Thoracic aorta (tissue), 2 donors: ENCODE results near the gene XPNPEP3. TPM values are rescaled to one million over a fixed set of nuclear protein-coding genes. Genes with fewer than 3 reads are reported as not detected.
"Not testable (repeated sequence)": the region's sequence is repeated elsewhere in the genome, so short reads cannot be mapped to it uniquely, and the experiment has no call there.

Source experiments
- ATAC-seq: fragments of 150-250 bp; one replicate; pipeline ENCODE4 v1.8.0; 2017; ENCODE audit warnings: low read depth; ENCODE audit not compliant: insufficient number of reproducible peaks, low FRiP score
- DNase-seq: peaks from one replicate; pipeline ENCODE4 v3.0.0-alpha.2; 2020; ENCODE audit warnings: low spot score
- H3K27ac ChIP-seq, 2 donors: fragments of 200-600 bp; sonication (generic); 1 replicate in 1 of 2; 2 replicates in 1 of 2; pipeline ENCODE4 v1.5.1; 2016; ENCODE audit warnings: mild to moderate bottlenecking in 2 of 2, moderate library complexity in 2 of 2
- H3K27me3 ChIP-seq: fragments of 200-600 bp; sonication (generic); replicated peaks from 2 replicates; pipeline ENCODE4 v1.6.0; 2016; ENCODE audit warnings: mild to moderate bottlenecking; ENCODE audit not compliant: insufficient read depth
- H3K36me3 ChIP-seq: fragments of 200-600 bp; sonication (generic); one replicate; pipeline ENCODE4 v1.5.1; 2016
- H3K4me1 ChIP-seq, 2 donors: fragments of 200-600 bp; sonication (generic); 1 replicate in 1 of 2; 2 replicates in 1 of 2; pipeline versions ENCODE4 v1.5.1 to v1.6.0; 2016; ENCODE audit warnings: low read depth in 2 of 2, mild to moderate bottlenecking in 1 of 2; ENCODE audit not compliant: control insufficient read depth in 1 of 2
- H3K4me3 ChIP-seq: fragments of 200-600 bp; sonication (generic); 2 replicates; pipeline ENCODE4 v1.5.1; 2016; ENCODE audit warnings: mild to moderate bottlenecking
- H3K9me3 ChIP-seq: fragments of 200-600 bp; sonication (generic); 2 replicates; pipeline ENCODE4 v1.5.1; 2016
- CTCF ChIP-seq: fragments of 200-600 bp; sonication (generic); IDR thresholded peaks from one replicate; pipeline ENCODE4 v1.5.1; 2019; ENCODE audit warnings: antibody characterized with exemption
- total RNA-seq, 2 donors: library from RNA; depleted of rRNA; stranded (reverse); fragments of >200 nt; gene quantifications; one replicate each; pipeline versions ENCODE4 v1.1.0 to v1.2.3, GENCODE V29; 2016

Gene XPNPEP3
- total RNA-seq, 2 donors from 2014 or later: 5.6 to 9.9 TPM

DNA sequence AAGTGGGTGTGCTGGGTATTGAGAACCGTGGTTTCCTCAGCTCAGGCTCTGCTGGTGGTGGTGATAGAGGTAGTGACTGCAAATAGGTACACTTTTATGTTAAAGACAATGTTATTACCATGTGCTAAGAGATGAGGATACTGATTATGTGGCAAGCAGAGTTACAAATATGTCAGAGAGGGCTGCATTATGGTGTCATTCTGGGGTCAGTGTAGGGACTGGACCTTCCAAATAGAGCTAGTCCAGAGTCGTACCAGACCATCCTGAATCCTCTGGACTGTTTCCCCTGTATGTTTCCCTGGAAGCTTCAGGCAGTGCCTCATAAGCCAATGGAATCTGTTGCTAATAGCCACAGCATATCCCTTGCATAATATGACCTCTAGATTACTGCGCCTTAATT is 5.1 kb downstream of the XPNPEP3 start, which contains the start of gene DNAJB7:
DNAJB7 (minus strand) TSS at position 101 of the 400 bp plus-strand sequence. CDS start 119 bp downstream, outside the sequence.
- Histone ChIP-seq H3K36me3 (no peaks in the 10 kb centered on the region), H3K4me3 (no peak within 1 kb of the TSS)
- no peak for TF ChIP-seq CTCF

GRCh38 chr22:40862537-40862936 is 5.6 kb downstream of the XPNPEP3 start:
- DNase-seq (no peak), ATAC-seq (no peak)
- Histone ChIP-seq H3K4me1 (peaks cover 8 to 14% of the 10 kb centered on the region in 2 donors), H3K36me3 (no peaks in the 10 kb centered on the region), H3K27me3 (no peaks in the 10 kb centered on the region), H3K9me3 (no peaks in the 10 kb centered on the region), H3K27ac (no peak overlapping the region), H3K4me3 (no peak overlapping the region)
- no peak for TF ChIP-seq CTCF

More for the DNA sequence above, 5.1 kb downstream of the XPNPEP3 start, which contains the start of gene DNAJB7:
- Histone ChIP-seq H3K9me3 (no peaks in the 10 kb centered on the region), H3K27me3 (no peaks in the 10 kb centered on the region), H3K27ac (no peak within 1 kb of the TSS), H3K4me1 (peaks cover 9 to 15% of the 10 kb centered on the region in 2 donors)
- ATAC-seq (no peak), DNase-seq (no peak)

- Histone ChIP-seq H3K4me3 (no peak overlapping the region), H3K36me3 (no peaks in the 10 kb centered on the region), H3K27me3 (no peaks in the 10 kb centered on the region), H3K27ac (no peak overlapping the region), H3K9me3 (no peaks in the 10 kb centered on the region), H3K4me1 (no peaks in the 10 kb centered on the region)
- TF ChIP-seq CTCF: no peak
- DNase-seq (no peak), ATAC-seq (no peak)
Measured at GRCh38 chr22:40867109-40867508, 10.2 kb downstream of the XPNPEP3 start.

DNA sequence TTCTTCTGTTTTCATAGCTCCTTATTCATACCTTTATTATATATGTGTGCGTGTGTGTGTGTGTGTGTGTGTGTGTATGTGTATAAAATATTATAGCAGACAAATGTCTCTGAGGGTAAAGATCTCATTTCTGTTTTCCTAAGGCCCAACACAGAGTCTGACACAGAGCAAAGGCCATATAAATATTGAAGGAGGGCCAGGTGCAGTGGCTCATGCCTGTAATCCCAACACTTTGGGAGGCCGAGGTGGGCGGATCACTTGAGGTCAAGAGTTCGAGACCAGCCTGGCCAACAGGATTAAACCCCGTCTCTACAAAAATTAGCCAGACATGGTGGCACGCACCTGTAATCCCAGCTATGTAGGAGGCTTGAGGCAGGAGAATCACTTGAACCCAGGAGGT is 11.4 kb downstream of the XPNPEP3 start:
- H3K4me1 ChIP-seq, H3K27me3 ChIP-seq, DNase-seq, H3K9me3 ChIP-seq, H3K27ac ChIP-seq, ATAC-seq, H3K4me3 ChIP-seq, H3K36me3 ChIP-seq: not testable (repeated sequence)

DNA sequence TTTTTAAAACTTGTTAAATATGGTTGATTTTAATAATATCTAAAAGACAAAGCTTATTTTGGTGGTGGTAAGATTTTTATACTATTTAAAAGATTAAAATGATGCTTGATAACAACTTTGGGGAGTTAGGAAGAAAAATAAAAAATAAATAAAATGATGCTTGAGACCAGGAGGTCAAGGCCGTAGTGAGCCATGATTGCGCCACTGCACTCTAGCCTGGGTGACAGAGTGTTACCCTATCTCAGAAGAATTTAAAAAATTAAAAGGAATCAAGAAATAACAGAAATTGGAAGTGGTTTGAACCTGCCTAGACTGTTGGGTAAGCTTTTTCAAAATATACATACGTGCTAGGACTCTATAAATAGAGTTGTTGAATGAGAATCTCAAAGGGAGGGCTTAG is 17.1 kb downstream of the XPNPEP3 start:
- Histone ChIP-seq H3K9me3 (no peaks in the 10 kb centered on the region), H3K4me1 (no peaks in the 10 kb centered on the region), H3K36me3 (peaks cover 5% of the 10 kb centered on the region), H3K27ac (no peak overlapping the region), H3K4me3 (no peak overlapping the region), H3K27me3 (no peaks in the 10 kb centered on the region)
- no peak for TF ChIP-seq CTCF
- ATAC-seq: no peak
- DNase-seq: no peak

DNA sequence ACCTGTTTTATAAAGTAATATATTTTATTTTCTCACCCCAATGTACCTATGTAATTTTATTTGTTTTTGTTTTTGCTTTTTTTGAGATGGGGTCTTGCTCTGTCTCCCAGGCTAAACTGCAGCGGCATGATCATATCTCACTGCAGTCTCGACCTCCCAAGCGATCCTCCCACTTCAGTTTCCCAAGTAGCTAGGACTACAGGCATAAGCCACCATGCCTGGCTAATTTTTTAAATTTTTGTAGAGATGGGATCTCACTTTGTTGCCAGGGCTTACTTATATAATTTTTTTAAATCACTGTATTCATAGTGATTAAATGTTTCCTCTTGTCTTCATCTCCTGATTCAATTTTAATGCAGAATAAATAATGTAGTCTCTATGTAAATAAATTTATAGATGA is 18.2 kb downstream of the XPNPEP3 start:
- no peaks in the 10 kb centered on the region for H3K4me1 ChIP-seq
- no peak for ATAC-seq
- DNase-seq: no peak
- peaks cover 5% of the 10 kb centered on the region for H3K36me3 ChIP-seq
- H3K27me3 ChIP-seq: no peaks in the 10 kb centered on the region
- no peaks in the 10 kb centered on the region for H3K9me3 ChIP-seq
- H3K4me3 ChIP-seq: no peak overlapping the region
- H3K27ac ChIP-seq: no peak overlapping the region
- no peak for TF ChIP-seq CTCF
